Activated T-cell treated with anti-CD3 and anti-CD28 coated beads for 48 hours (primary cell): Measurements from ENCODE around the gene SLC1A6.
"Not testable (repeated sequence)": the region's sequence is repeated elsewhere in the genome, so short reads cannot be mapped to it uniquely, and the experiment has no call there.

Experiments used
- DNase-seq: peaks from one replicate; pipeline ENCODE4 v3.0.0-alpha.2; 2020; ENCODE audit warnings: low read depth

The SLC1A6 gene

DNA sequence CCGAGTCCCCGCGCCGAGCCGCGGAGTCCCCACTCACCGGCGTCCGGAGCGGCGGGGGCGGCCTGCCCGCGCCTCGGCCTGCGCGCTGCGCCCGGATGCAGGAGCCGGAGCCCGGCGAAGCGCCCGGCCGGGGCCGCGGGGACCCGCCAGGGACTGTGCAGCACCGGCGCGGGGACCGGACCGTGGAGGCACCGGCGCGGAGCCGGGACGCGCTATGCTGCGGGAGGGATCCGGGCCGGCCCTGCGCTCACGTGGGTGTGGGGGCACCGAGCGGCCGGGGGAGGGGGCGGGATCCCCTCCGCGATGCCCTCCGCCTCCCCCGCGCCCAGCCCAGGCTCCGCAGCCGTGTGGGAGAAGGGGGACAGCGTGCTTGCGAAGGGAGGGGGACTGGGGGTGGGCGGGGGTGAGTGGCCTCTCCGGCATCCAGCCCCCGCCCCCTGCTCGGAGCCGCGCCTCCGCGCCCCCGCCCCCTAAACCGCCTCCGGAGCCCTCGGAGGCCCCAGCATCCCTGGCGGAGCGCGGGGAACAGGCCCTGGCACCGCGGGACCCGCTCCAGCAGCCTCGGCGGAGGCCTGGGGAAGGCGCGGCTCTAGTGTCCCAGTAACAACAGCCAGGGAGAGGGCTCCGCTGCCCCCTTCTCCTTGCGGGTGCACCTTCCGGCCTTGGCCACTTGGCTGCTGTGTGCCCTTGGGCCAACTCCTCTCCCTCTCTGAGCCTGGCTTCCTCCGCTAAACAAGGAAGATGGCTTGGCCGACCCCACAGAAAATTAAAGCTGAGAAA is at the start of gene SLC1A6:
TSS of gene SLC1A6 (minus strand) at position 389 of the 780 bp plus-strand sequence. CDS start 6,954 bp downstream, outside the sequence.
- DNase-seq = no peak

GRCh38 chr19:15028490-15028889 is 48.8 kb upstream of the SLC1A6 start:
- DNase-seq = no peak

GRCh38 chr19:15025217-15025616 is 45.6 kb upstream of the SLC1A6 start:
- no peak for DNase-seq

GRCh38 chr19:15022752-15023151 is 43.1 kb upstream of the SLC1A6 start:
- no peak for DNase-seq

DNA sequence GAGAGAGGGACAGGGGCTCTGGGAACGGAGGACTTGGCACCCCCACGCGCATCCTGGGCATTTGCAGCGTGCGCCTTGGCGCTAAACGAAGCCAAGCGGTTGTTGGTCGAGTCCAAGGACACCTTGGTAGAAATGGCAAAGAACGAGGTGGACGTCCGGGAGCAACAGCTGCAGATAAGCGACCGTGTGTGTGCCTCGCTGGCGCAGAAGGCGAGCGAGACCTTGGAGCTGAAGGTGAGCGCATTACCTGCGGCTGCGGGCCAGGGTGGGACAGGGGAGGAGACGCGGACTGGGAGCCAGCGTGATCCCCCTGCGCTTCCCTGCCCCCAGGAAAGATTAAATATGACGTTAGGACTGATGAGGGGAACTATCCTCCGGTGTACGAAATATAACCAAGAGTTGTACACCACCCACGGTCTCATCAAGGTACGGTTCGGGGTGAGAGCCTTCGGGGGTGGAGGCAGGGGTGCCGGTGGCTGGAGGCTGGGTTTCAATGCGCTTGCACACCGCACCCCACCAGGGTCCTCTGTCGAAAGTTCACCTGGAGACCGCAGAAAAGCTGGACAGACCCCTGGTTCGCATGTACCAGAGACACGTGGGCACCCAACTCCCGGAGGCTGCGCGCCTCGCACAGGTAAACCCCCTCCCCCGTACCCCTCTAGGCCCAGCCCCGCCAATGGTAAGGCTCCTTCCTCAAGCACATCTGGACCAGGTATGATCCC is 41.8 kb upstream of the SLC1A6 start:
- no peak for DNase-seq

DNA sequence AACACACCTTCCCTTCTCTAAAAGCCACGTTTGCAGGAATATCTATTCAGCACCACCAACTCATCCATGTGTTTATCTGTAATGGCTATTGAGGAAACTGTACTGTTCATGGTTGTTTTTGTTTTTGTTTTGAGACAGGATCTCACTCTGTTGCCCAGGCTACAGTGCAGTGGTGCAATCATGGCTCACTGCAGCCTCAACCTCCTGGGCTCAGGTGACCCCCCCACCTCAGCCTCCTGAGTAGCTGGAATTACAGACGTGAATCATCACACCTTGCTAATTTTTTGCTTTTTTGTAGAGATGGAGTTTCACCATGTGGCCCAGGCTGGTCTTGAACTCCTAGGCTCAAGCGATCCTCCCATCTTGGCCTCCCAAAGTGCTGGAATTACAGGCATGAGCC is 39.2 kb upstream of the SLC1A6 start:
- not testable (repeated sequence) for DNase-seq

DNA sequence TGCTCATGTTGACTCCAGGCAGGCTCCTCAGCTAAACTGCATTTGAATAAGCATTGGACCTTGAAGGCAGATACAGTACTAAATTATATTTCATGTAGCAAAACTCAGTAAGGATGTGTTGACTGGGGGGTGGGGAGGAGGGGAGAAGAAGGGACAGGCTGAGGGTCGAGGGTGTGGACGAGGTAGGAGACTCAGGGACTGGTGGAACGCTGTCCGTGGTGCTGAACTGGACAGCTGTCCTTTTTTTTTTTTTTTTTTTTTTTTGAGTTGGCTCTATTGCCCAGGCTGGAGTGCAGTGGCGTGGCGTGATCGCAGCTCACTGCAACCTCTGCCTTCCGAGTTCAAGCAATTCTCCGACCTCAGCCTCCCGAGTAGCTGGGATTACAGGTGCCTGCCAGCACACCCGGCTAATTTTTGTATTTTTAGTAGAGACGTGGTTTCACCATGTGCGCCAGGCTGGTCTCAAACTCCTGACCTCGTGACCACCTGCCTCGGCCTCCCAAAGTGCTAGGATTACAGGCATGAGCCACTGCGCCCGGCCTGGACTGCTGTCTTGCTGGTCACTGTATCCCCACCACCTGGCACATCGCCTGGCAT is 36.4 kb upstream of the SLC1A6 start:
- no peak for DNase-seq

- no peak for DNase-seq
Measured at GRCh38 chr19:15014579-15014978, 34.9 kb upstream of the SLC1A6 start.

- no peak for DNase-seq
Measured at GRCh38 chr19:15010501-15011300, 31.0 kb upstream of the SLC1A6 start.

DNA sequence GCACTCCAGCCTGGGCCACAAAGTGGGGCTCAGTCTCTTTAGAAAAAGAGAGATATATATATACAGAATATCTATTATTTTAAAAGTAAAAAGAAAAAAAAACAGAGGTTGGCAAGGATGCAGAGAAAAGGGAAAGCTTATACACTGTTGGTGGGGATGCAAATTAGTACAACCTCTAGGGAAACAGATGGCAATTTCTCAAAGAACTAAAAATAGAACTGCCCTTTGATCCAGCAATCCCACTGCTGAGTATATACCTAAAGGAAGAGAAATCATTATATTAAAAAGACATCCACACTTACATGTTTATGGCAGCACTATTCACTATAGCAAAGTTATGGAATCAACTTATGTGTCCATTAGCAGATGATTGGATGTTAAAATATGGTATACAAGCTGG is 28.6 kb upstream of the SLC1A6 start:
- no peak for DNase-seq

- no peak for DNase-seq
Measured at GRCh38 chr19:14997981-14998380, 18.3 kb upstream of the SLC1A6 start.

DNA sequence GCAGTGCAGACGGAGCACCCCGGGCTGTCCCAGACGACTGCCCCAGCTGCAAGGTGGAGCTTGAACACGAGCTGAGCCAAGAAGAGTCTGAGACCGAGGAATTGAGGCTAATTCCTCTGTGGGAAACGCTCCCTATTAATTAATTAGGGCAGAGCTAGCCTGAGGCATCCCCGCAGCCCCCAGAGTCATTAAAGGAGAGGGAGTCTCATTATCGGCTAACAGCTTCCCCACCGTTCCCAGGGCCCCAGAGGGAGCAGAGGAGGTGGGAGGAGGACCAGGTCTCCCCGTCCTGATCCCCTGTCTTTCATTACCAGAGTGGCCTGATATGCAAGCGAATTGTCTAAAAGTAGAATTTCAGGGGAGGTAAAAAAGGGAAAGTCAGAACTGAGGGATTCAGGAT is 13.1 kb upstream of the SLC1A6 start:
- no peak for DNase-seq

- DNase-seq = no peak
Measured at GRCh38 chr19:14985133-14985532, 5.5 kb upstream of the SLC1A6 start.

DNA sequence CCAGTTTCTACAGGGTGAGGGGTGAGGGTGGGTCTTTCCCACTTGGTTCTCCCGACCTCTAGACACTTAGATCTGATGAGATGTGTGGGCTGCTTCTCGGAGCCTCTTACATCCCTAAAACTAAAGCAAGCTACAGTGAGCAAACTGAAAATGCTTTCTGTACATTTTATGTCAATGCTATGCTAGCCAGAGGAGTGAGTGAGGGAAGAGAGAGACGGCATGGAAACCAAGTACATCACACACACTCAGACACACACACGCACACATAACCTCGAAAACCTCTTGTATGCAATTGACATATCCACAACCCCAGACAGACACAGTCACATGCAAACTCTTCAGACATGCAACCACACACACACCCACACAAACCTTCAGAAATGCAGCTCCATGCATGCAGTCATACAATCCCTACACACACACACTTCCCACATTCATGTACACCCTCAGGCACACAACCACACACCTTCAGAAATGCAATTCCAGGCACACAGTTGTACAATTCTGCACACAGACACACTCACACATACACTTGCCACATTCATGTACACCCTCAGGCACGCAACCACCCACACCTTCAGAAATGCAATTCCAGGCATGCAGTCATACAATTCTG is 1.4 kb downstream of the SLC1A6 start:
- no peak for DNase-seq

- no peak for DNase-seq
Measured at GRCh38 chr19:14977128-14977527, 2.5 kb downstream of the SLC1A6 start.

DNA sequence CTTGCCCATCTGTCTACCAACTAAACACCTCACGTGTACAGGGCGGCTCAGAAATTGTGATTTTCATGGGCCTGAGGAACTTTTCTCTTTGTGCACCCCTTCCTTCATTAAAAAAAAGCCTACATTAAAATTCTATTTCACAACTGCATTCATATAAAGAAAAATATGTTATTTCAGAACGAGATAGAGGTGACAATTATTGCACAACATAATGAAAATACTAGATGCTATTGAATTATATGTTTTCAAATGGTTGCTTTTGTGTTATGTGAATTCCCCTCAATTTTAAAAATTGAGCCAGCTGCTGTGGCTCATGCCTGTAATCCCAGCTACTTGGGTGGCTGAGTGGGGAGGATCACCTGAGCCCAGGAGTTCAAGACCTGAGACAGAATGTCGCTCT is 5.2 kb downstream of the SLC1A6 start:
- DNase-seq = no peak

DNA sequence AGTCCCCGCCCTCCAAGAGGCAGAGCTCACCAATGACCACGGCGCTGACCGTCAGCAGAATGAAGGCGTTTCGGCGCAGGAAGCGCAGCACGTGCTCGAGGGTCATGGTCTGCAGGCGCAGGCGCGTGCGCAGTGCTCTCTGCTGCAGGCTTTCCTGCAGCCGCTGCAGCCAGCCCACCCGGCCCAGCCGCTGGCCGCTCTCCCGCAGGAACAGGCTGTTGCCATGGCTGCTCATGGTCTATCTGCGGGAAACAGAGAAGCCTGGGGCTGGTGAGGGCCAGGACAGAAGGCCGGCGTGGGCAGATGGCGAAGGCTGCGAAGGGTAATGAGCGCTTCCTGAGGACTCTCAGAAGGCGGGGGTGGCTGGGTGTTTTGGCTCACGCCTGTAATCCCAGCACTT is 7.0 kb downstream of the SLC1A6 start:
- no peak for DNase-seq

- no peak for DNase-seq
Measured at GRCh38 chr19:14971474-14971873, 8.2 kb downstream of the SLC1A6 start.

- DNase-seq = no peak
Measured at GRCh38 chr19:14968247-14968646, 11.4 kb downstream of the SLC1A6 start.

- DNase-seq = no peak
Measured at GRCh38 chr19:14961956-14962685, 17.5 kb downstream of the SLC1A6 start.

DNA sequence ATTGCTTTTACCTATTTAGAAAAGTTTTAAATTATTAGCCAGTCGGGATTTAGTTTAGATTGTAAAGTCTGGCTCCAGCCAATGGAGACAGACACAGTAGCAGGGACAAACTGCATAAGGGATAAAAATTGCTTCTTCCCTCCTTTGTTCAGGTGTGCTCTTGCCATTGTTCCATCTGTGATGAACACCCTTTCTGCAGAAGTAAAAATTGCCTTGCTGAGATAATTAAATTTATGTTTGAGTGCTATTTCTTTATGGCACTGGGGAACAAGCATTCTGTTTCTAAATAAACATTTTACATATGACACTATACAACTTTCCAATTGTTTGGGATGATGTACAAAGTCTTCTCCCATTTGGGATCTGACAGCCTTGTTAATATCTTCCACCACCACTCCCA is 20.4 kb downstream of the SLC1A6 start:
- DNase-seq = no peak
